CD4-positive, alpha-beta T cell (primary cell): ENCODE results near the gene KANK4. TPM values are rescaled to one million over a fixed set of nuclear protein-coding genes. Genes with fewer than 3 reads are reported as not detected.

Source experiments
- ATAC-seq: fragments of 200-7000 bp; cut with Tn5 transposase; one replicate; pipeline ENCODE4 v1.10.0; 2022; ENCODE audit warnings: mild to moderate bottlenecking; ENCODE audit not compliant: poor library complexity
- CTCF ChIA-PET: fragments of 350-600 bp; sonication (Branson Sonifier 250); formaldehyde crosslinking; loops from one replicate; lab custom pipeline; 2021; ENCODE audit warnings: antibody characterized with exemption, inconsistent platforms; lab: Charles Lee
- POLR2A ChIA-PET: fragments of 350-600 bp; sonication (Branson Sonifier 250); formaldehyde crosslinking; loops from one replicate; lab custom pipeline; 2021; ENCODE audit warnings: antibody characterized with exemption, inconsistent platforms; lab: Charles Lee
- DNase-seq, 14 experiments: peaks; one replicate each; pipeline ENCODE4 v3.0.0-alpha.2; 2013 to 2020; ENCODE audit warnings: mixed read lengths in 2 of 14
- H3K27ac ChIP-seq, 2 donors: one replicate each; pipeline versions ENCODE4 v1.5.1 to v1.7.0; 2013; ENCODE audit warnings: low read length in 2 of 2, low read depth in 1 of 2, mild to moderate bottlenecking in 1 of 2
- H3K27me3 ChIP-seq, 2 experiments: 1 replicate in 1 of 2; 2 replicates in 1 of 2; pipeline versions ENCODE4 v1.6.1 to v1.7.0; 2013; ENCODE audit warnings: low read length in 2 of 2, control low read depth in 1 of 2, mild to moderate bottlenecking in 1 of 2, moderate library complexity in 1 of 2; ENCODE audit not compliant: insufficient read depth in 2 of 2, control insufficient read depth in 1 of 2
- H3K36me3 ChIP-seq: one replicate; pipeline ENCODE4 v1.6.1; 2013; ENCODE audit warnings: low read length, control low read depth; ENCODE audit not compliant: insufficient read depth
- H3K4me1 ChIP-seq: one replicate; pipeline ENCODE4 v1.6.1; 2013; ENCODE audit warnings: low read length, control low read depth; ENCODE audit not compliant: insufficient read depth
- H3K4me3 ChIP-seq: one replicate; pipeline ENCODE4 v1.5.1; 2013; ENCODE audit warnings: mild to moderate bottlenecking, low read length, moderate library complexity
- H3K9me3 ChIP-seq, 2 experiments: 1 replicate in 1 of 2; 2 replicates in 1 of 2; pipeline versions ENCODE4 v1.6.1 to v1.7.0; 2013; ENCODE audit warnings: low read length in 2 of 2, mild to moderate bottlenecking in 2 of 2, control low read depth in 1 of 2, moderate library complexity in 1 of 2; ENCODE audit not compliant: control insufficient read depth in 1 of 2, insufficient read depth in 1 of 2
- H3K27ac Mint-ChIP-seq: one replicate; pipeline ENCODE4 v1.8.0; 2020; ENCODE audit warnings: mixed read lengths
- H3K27me3 Mint-ChIP-seq: one replicate; pipeline ENCODE4 v1.8.0; 2021; ENCODE audit warnings: mixed read lengths
- H3K36me3 Mint-ChIP-seq: one replicate; pipeline ENCODE4 v1.8.0; 2021; ENCODE audit warnings: low read depth, mixed read lengths
- H3K4me1 Mint-ChIP-seq: one replicate; pipeline ENCODE4 v1.8.0; 2021; ENCODE audit warnings: low read depth, mixed read lengths
- H3K4me3 Mint-ChIP-seq: one replicate; pipeline ENCODE4 v1.8.0; 2020; ENCODE audit warnings: mild to moderate bottlenecking, mixed read lengths
- H3K9me3 Mint-ChIP-seq: one replicate; pipeline ENCODE4 v1.8.0; 2020; ENCODE audit warnings: mixed read lengths
- CTCF ChIP-seq: fragments of 200-600 bp; IDR thresholded peaks from one replicate; pipeline ENCODE4 v1.8.0; 2022; ENCODE audit warnings: antibody characterized with exemption, mild to moderate bottlenecking
- intact Hi-C, 2 experiments: fragments of 100-400 bp; cut with DNase I in 1 of 2; cut with micrococcal nuclease in 1 of 2; formaldehyde crosslinking; loops; one replicate each; pipeline versions ENCODE4 v1.15.1 to v1.9.0; 2023 to 2025; cut with DNase I, micrococcal nuclease
- total RNA-seq, 174 experiments: library from RNA in 2 of 174; stranded (reverse) in 2 of 174; gene quantifications; one replicate each; pipeline ENCODE4 v1.2.3 and lab custom pipeline; 2021 to 2026

Gene KANK4
- total RNA-seq, 2 experiments from 2014 or later, result not detected

- H3K36me3 ChIP-seq, result no peaks in the 10 kb centered on the region
- H3K27ac ChIP-seq, result no peak overlapping the region
- no peak for DNase-seq
- Mint-ChIP-seq H3K9me3 (peaks cover 13% of the 10 kb centered on the region), H3K27ac (no peak overlapping the region), H3K4me3 (no peak overlapping the region), H3K36me3 (no peaks in the 10 kb centered on the region), H3K4me1 (no peaks in the 10 kb centered on the region), H3K27me3 (no peaks in the 10 kb centered on the region)
- CTCF ChIA-PET, result no interaction called here
- H3K4me3 ChIP-seq, result no peak overlapping the region
- intact Hi-C loops, result no loop called here
- H3K4me1 ChIP-seq, result no peaks in the 10 kb centered on the region
- ATAC-seq, result no peak
- POLR2A ChIA-PET, result no interaction called here
- TF ChIP-seq CTCF, result no peak
- H3K27me3 ChIP-seq, result peaks cover 0 to 2% of the 10 kb centered on the region in 2 experiments
- peaks cover 7 to 14% of the 10 kb centered on the region in 2 experiments for H3K9me3 ChIP-seq
These were observed 111.1 kb downstream of the KANK4 start for GRCh38 chr1:62208087-62208486.

GRCh38 chr1:62207187-62207586 lies 112.0 kb downstream of the KANK4 start:
- H3K9me3 ChIP-seq, result peaks cover 7 to 14% of the 10 kb centered on the region in 2 experiments
- ChIA-PET POLR2A (no interaction called here), CTCF (no interaction called here)
- H3K4me1 Mint-ChIP-seq, result no peaks in the 10 kb centered on the region
- no peaks in the 10 kb centered on the region for H3K4me1 ChIP-seq
- DNase-seq (no peak), ATAC-seq (no peak)
- H3K27ac ChIP-seq, result no peak overlapping the region
- H3K36me3 Mint-ChIP-seq, result no peaks in the 10 kb centered on the region
- H3K27ac Mint-ChIP-seq, result no peak overlapping the region
- no peak for TF ChIP-seq CTCF
- no peak overlapping the region for H3K4me3 Mint-ChIP-seq
- H3K4me3 ChIP-seq, result no peak overlapping the region
- H3K9me3 Mint-ChIP-seq, result peaks cover 13% of the 10 kb centered on the region
- peaks cover 0 to 2% of the 10 kb centered on the region in 2 experiments for H3K27me3 ChIP-seq
- no peaks in the 10 kb centered on the region for H3K27me3 Mint-ChIP-seq
- intact Hi-C loops, result no loop called here
- no peaks in the 10 kb centered on the region for H3K36me3 ChIP-seq

- ATAC-seq, result no peak
- Histone ChIP-seq H3K4me1 (no peaks in the 10 kb centered on the region), H3K4me3 (no peak overlapping the region), H3K27me3 (peaks cover 23 to 42% of the 10 kb centered on the region in 2 experiments), H3K9me3 (no peaks in the 10 kb centered on the region), H3K36me3 (no peaks in the 10 kb centered on the region), H3K27ac (no peak overlapping the region)
- H3K36me3 Mint-ChIP-seq, result no peaks in the 10 kb centered on the region
- intact Hi-C loops, result no loop called here
- no peak for DNase-seq
- H3K4me3 Mint-ChIP-seq, result no peak overlapping the region
- POLR2A ChIA-PET, result no interaction called here
- no peaks in the 10 kb centered on the region for H3K9me3 Mint-ChIP-seq
- no peak overlapping the region for H3K27ac Mint-ChIP-seq
- peaks cover 5% of the 10 kb centered on the region for H3K4me1 Mint-ChIP-seq
- TF ChIP-seq CTCF, result no peak
- H3K27me3 Mint-ChIP-seq, result peaks cover 37% of the 10 kb centered on the region
- CTCF ChIA-PET, result no interaction called here
These were observed 120.5 kb downstream of the KANK4 start for GRCh38 chr1:62198781-62199125.
